ENCODE measurements around the gene PTPRM. TPM values are rescaled to one million over a fixed set of nuclear protein-coding genes. Genes with fewer than 3 reads are reported as not detected.

The PTPRM gene
- polyA plus RNA-seq (2013, experiment 1 of 2; ENCODE audit: insufficient read length), result 90.8 TPM
- 97.5 TPM for polyA plus RNA-seq (2013, experiment 2 of 2; ENCODE audit: insufficient read length)

DNA sequence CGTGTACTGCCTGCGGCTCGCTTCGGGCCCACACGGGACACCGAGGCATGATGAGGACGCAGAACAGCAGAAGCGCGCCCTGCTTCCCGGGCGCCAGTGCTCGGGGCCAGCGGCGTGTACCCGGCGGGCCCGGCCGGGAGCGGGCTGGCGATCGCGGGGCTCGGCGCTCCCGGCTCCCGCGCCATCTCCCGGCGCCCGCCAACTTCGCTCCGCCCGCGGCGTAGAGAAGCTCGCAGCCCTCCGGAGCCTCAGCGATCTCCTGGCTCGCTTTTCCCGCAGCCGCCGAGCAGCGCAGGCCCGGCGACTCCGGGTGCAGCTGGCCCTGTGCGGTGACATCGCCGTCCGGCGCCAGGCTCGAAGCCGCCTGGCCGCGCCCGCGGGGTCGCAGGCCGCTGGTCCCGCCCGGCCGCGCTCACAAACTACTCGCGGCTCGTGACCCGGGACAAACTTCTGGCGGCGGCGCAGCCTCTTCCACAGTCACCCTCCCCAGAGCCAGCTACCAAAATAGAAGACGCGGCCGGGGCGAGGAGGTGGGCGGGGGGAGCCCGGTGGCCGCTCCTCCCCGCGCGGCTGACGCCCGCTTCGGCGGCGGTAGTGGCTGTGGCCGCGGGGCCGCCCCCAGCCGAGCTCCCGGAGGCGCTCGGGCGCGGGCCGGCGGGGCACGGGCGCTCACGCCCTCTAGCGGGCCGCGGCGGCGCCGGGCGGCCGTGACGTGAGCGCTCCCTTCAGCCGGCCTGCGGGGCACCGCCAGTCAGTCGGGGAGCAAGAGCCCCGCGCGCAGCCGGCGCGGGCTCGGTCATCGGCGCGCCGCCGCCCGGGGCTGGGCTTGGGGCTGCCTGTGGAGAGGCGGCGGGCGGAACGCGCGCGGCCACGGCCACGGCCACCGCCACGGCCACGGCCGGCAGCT lies at the start of gene PTPRM:
PTPRM (plus strand) TSS at position 750 of the 907 bp plus-strand sequence. CDS start 503 bp downstream, outside the sequence.
- DNase-seq, result peak; percentile 91

DNA sequence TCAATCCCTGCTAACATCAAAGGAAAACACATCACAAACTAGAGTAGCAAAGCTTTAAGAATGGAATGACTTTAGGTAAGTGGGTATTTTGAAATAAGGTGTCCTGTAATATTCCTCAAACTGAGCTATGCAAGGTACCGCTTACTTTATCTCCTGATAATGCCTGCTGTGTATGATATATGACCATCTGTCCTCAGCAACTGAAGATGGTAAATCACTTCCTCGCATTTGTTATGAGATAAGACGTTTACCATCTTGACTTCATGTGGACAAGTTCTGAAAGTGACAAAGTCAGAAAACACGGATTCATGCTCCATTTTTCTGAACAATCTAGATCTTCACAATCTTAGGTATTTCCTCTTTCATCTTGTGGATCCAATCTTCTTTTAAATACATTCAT lies 49.3 kb upstream of the PTPRM start:
- no peak for DNase-seq

DNA sequence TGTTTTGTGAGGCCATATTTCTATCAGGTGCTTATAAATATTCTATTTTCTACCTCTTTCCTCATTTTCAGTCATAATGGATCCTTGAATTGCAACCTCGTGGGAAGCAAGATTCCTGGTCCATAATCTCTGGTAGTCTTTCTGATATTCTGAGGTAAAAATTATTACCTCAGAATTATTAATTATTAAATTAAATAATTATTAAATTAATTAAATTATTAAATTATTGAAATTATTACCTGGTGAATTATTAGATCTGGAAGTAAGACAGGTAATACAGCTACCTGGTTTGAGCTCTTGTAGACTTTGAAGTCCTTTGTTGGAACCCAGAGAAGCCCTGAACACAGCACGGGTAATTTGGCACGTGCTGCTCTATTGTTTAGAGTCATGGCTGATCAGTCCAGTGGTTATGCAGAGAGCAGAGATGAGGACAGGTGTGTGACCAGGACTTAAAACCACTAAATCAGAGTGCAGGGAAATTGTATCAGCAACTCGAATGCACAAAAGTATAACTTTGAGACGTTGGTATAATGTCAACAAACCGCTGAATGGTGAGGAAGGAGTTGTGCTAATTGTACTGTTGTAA lies 46.8 kb upstream of the PTPRM start:
- DNase-seq, result no peak

DNA sequence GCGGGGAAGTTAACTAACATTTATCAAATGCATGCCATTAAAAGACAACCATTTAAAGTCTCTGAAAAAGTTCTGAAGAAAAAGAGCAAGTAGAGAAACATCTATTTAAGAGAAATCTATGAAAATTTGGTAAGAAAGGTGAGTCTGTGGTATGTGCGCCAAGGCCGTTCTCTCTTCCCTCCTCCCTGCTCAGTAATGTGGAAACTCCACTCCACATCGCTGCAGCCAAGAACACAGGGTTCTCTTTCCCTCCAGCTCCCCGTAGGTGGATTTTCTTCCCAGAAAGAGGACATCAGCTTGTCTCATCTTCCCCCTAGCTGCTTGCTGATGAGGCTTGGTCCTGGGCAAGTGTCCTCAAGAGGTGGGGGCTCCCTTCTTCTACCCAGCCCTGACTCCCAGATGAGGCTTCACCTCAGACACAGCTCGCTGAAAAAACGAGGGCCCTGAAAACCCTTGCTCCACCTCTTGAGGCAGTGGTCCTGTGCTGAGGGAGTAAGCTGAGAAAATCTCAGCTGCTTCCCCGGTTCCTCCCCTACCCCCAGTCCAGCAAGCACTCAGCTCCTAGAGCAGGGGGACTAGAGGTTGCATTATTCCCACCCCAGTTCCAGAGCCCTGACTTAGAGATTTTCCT lies 45.8 kb upstream of the PTPRM start:
- no peak for DNase-seq

DNA sequence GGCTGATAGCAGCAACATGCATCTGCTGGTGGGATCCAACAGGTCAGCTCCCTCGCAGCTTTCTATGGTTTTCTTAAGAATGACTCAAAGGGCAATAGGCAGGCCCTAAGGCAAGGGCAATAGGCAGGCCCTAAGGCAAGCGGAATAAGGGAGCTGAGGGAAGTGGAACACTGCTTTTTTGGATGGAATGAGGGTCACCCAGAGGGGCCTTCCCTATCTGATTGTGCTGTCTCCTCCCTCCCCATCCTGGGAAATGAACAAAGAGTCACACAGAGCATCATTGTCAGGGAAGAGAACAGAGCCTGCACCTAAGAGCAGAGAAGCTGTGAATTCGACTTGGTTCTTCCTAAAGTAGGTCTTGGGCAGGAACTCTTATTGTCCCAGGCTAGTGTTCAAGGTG lies 43.3 kb upstream of the PTPRM start:
- DNase-seq, result no peak

DNA sequence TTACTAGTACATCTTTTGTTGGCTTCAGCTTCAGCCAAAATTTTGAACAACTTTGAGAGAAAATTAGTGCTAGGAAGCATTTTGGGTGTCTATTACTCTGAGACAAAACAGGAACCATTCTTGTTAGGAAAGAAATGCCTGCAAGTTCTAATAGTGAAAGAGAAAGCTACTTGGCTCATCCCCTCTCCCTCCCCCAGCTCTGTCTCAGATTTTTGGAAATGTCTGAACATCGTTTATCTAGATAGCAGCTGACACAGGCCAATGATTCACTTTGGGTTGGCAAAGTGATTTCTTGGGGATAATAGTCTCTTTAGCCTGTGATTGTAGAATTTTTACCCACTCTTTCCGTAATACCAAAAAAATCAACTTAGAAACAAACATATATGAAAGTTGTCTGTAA lies 42.3 kb upstream of the PTPRM start:
- DNase-seq, result no peak

DNA sequence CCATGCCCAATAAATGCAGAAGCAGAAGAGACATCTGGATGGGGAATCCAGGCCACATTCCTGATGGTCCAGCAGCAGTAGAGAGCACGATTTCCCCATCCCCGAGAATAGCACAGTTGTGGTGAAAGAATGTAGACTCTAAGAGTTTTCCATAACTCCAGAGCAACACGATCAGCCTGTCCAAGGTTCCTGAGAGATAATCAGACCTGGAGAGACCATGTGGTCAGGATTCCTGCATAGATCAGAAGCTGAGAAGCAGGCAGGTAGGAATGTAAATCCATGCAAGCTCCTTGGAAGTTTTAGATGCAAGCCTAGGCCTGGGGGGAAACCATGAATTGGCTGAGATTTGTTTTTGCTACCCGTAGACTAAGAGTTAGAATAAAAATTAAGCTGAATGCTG lies 34.2 kb upstream of the PTPRM start:
- no peak for DNase-seq

DNA sequence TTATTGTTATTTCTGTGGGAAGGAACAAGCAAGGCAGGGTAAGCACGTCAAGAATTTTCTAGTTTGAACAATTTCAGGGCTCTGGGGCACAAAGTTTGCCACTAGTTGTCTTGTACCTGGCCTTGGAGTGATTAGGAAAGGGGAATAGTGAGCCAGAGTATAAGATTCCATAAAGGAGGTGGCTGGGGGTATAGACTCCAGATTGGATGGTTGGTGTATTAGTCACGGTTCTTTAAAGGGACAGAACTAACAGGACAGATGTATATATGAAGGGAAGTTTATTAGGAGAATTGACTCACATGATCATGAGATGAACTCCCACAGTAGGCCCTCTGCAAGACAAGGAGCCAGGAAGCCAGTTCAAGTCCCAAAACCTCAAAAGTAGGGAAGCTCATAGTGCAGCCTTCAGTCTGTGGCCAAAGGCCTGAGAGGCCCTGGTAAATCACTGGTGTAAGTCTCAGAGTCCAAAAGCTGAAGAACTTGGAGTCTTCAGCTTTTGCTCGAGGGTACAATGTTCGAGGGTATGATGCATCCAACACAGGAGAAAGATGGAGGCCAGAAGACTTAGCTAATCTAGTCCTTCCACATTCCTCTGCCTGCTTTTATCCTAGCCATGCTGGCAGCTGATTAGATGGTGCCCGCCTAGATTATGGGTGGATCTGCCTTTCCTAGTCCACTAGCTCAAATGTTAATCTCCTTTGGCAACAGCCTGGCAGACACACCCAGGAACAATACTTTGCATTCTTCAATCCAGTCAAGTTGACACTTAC lies 31.5 kb upstream of the PTPRM start:
- DNase-seq, result peak; percentile 17

DNA sequence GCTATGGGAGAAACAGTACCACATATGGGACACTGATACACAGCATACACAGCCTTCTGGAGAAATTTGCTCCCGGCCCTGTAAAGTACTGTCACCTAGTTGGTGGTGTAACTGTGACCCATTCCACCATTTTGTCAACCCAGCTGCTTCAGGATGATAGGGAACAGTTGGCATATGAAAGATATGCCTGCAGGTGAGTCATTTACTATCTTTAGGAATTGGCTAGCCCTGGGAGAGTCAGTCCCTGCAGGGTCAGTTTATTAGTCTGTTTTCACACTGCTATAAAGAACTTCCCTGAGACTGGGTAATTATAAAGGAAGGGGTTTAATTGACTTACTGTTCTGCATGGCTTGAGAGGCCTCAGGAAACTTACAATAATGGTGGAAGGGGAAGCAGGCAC lies 30.0 kb upstream of the PTPRM start:
- DNase-seq, result no peak

DNA sequence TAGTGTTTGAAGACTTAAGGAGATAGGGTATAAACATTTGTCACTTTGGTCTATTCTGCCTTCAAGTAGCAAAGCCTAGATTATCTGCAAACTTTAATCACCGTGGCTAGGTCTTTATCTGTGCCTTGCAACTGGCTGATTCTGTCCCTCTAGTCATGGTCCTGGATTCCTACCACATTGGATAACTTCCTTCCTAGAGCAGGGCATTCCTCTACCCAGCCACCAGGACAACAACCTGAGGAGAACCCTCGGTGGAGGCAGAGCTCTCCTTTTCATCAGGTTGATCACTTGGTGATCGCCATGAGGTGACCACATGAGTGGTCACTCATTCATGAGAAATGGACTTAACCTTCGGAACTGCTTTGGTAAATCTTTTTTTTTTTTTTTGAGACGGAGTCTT lies 25.3 kb upstream of the PTPRM start:
- no peak for DNase-seq

DNA sequence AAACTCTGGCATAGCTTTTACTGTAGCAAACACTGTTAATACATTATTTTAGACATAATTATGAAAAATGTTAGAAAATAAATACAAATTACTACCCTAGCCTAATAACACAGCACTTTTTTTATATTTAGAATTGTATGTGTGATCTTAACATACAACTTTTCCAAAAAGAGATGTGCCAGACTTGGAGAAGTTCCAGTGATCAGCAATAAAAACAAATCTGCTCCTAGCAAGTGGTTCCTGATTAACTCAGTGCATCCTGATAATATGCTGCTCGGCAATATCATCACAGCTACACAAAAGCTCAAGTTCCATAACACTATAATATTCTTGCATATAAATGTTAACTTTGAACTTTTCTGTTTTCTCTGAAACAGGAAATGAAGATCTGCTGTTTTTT lies 22.4 kb upstream of the PTPRM start:
- DNase-seq, result no peak

DNA sequence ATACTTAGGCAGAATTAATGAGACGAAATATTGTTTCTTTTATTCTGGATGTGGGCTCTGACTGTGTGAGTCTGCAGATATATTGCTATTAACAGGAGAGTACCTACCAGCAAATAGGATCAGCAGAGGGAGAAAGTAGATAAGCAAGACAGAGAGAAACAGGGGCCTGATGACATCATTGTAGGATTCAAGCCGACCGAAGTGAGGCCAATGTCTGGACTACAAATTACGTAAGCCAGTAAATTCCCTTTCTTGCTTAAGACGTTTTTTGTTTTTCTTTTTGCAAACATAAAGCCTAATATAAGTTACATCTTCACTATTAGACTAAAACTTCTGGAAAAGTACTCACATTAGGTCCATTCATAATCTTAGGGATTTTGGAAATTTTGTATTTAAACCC lies 21.4 kb upstream of the PTPRM start:
- no peak for DNase-seq

DNA sequence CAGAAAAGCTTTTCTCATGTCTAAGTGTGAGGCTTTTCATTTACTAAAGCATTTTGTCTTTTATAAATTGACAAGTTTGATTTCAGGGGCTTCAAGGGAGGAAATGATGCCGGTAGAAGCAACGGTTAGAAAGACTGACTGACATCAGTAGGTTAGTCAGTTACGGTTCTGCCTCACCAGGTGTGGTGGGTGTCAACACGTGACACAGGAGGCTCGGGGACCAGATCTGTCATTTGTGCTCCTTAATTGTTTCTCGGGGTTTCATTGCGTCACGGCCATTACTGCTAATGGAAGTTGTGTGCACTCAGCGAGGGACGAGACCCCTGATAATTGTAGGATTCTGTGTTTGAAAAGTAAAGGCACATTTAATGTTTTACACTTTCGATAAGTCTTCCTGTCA lies 18.9 kb upstream of the PTPRM start:
- DNase-seq, result no peak

DNA sequence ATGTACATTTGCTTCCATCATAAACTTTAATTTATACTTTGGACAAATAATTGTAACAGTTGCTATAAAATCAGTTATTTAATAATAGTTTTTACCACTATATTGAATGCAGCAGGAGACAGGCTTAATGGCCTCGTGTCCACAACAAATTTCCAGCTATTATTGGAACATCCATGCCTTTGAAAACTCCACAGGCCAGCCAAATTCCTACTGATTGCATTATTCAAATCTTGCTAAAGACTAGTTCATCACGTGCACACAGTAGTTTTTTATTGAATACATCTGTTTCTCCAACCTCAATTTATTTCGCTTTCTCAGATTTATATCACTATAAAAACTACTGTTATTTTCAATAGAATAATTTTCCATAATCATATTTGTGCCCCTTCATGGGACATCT lies 18.4 kb upstream of the PTPRM start:
- no peak for DNase-seq

DNA sequence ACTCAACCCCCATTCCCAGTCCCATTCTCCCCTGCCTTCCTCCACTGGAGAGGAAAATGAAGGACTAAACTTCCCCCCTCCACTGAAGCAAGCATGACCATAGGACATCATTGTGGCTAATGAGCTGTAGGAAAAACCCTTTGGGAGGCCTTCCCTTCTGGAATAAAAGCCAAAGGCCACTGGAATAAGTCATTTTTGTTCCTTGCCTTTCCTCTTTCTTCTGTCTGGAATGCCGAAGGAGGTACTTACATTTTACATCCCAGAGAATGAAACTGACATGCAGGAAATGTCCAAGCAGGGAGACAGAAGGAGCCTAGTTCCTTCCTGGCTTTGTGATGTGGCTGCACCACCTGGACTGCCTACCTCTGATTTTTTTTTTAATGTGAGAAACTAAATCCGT lies 9.1 kb upstream of the PTPRM start:
- DNase-seq, result no peak

DNA sequence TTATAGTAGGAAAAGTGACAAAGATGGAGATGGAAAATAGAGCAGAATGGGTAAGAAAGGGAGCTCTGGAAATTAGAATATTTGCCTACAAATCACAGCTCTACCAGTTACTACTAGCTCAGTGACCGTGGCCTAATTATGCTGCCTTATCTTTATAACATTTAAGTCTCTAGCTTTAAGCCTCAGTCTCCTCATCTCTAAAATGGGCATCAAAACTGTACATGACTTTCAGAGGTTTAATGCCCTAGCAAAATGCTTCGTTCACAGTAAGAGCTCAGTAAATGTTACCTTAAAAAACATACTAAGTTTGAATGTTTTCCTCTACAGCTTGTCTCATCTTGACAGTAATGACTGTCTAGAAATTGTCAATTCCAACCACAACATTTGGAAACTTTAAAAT lies 8.3 kb upstream of the PTPRM start:
- DNase-seq, result no peak

DNA sequence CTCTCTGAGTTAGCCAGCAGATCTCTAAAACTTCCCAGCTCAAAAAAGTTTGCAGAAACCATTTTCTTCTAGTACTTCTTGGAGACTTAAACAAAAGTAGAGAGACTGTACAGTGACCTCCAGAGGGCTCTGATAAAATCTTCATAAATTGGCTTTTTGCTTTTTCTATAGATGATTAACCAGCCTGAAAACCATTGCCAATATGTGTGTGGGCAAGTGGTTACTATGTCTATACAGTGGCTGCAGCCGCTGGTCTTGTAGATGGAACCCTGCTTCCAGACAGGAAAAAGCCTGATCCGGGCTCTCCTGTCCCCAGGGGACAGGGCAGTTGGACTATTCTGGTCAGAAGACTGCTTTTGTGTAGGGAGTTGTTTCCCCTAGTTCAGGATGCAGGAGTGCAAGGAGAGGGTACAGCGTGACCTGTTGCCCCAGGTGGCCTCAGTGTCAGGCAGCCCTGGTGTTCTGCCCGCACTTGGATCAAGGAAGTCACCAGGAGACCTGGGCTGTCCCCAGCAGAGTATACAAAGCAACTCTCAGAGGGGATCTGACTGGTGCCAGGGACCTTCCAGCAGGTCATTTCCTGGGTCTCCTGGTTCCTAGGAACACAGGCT lies 7.3 kb upstream of the PTPRM start:
- DNase-seq, result no peak

DNA sequence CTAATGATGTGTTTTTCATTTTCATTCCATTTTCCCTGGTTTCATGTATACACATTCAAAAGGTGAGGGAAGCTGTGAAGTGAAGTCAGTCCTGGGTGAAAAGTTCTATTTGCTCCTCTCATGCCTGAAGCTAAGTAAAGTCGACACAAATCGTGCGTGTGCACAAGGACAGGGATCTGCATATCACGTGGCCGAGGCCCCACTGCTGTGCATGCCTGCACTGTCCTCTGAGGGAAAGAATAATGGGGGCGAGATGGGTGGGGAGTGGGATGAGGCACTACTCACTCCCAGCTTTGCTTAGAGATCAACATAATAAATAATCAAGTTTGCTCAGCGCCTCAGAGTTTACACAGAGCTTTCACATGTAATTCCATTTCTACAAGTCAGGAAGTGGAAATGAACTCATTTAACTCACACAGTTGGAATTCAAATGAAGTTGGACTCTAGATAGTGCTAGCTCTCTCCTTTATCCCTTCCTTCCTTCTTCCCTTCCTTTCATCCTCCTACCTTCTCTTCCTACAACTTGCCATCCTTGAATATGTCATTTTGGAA lies 5.1 kb upstream of the PTPRM start:
- no peak for DNase-seq

DNA sequence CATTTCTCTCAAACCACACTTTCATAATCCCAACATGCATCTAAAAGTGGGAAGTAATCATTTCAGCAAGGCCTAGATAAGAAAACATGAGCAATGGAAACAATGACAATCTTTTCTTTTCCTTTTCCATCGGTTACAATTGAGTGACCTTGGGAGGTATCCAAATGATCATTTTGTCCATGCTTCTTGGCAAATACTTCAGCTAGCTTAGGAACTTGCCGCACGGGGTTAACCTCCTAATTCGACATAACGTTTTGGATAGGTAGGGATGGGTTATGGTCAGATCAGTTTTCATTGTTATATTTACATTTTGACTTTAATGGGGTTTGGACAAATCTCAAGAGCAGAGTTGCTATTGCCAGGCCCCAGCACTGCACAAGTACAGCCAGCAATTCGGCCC lies 4.6 kb upstream of the PTPRM start:
- DNase-seq, result no peak

DNA sequence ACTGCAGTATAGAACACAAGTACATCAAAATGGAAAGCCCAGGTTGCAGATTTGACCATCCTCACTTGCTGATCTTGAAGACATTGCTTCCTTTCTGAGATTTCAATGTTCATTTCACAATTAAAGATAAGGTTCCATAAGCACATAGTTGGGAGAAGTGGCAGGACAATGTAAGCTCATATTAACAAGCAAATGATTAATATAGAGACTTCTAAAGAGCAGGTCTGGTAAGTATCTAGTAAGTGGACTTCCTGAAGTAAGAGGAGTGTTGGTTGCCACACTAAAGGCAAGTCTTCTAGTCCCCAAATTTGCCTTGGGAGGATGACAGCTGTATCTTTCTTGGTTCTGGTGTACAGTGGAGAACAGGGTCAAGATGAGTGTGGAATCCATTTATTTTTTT lies 1.4 kb upstream of the PTPRM start:
- DNase-seq, result no peak

DNA sequence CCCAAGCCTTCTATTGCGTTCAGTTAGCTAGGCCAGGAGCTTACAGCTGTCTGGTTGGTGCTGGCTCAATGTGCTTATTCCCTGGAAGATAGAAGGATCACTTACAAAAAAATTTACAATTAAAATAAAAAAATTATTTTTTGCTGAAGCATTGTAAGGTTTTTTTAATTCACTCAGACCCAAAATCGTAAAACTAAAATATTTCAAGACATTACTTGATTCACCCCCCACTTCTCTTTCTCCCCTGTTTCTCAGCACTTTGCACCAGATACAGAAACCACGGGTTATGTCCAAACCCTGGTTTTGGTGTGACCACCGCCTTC lies 911 bp upstream of the PTPRM start:
- no peak for DNase-seq
